ENCODE measurements around the gene EML5. TPM values are rescaled to one million over a fixed set of nuclear protein-coding genes. Genes with fewer than 3 reads are reported as not detected.
"Not testable (repeated sequence)": the region's sequence is repeated elsewhere in the genome, so short reads cannot be mapped to it uniquely, and the experiment has no call there.

EML5 gene
- total RNA-seq, 1 donor from 2014 or later = 0.36 TPM

- Histone ChIP-seq H3K27ac (replicated peaks) (no peak overlapping the region), H3K4me1 (peaks cover 17% of the 10 kb centered on the region), H3K9me3 (replicated peaks) (no peaks in the 10 kb centered on the region), H3K27me3 (ENCODE audit: low read depth) (peaks cover 22% of the 10 kb centered on the region), H3K36me3 (no peaks in the 10 kb centered on the region), H3K4me3 (no peak overlapping the region)
- intact Hi-C loops (cut with micrococcal nuclease) = no loop called here
- DNase-seq = no peak
- TF ChIP-seq, protein P1, sequence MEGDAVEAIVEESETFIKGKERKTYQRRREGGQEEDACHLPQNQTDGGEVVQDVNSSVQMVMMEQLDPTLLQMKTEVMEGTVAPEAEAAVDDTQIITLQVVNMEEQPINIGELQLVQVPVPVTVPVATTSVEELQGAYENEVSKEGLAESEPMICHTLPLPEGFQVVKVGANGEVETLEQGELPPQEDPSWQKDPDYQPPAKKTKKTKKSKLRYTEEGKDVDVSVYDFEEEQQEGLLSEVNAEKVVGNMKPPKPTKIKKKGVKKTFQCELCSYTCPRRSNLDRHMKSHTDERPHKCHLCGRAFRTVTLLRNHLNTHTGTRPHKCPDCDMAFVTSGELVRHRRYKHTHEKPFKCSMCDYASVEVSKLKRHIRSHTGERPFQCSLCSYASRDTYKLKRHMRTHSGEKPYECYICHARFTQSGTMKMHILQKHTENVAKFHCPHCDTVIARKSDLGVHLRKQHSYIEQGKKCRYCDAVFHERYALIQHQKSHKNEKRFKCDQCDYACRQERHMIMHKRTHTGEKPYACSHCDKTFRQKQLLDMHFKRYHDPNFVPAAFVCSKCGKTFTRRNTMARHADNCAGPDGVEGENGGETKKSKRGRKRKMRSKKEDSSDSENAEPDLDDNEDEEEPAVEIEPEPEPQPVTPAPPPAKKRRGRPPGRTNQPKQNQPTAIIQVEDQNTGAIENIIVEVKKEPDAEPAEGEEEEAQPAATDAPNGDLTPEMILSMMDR (IDR thresholded peaks at IDR 0.05; ENCODE audit: borderline replicate concordance) = no peak
Measured at GRCh38 chr14:88821888-88822287, 29.1 kb upstream of the EML5 start.

- TF ChIP-seq, protein P1 (IDR thresholded peaks at IDR 0.05; ENCODE audit: borderline replicate concordance) = no peak
- H3K27ac ChIP-seq (replicated peaks) = no peak overlapping the region
- peaks cover 17% of the 10 kb centered on the region for H3K4me1 ChIP-seq
- H3K36me3 ChIP-seq = no peaks in the 10 kb centered on the region
- peaks cover 27% of the 10 kb centered on the region for H3K27me3 ChIP-seq (ENCODE audit: low read depth)
- H3K4me3 ChIP-seq = no peak overlapping the region
- DNase-seq = no peak
- intact Hi-C loops (cut with micrococcal nuclease) = no loop called here
- no peaks in the 10 kb centered on the region for H3K9me3 ChIP-seq (replicated peaks)
Measured at GRCh38 chr14:88821378-88821777, 28.6 kb upstream of the EML5 start.

- DNase-seq; intact Hi-C loops (cut with micrococcal nuclease); H3K9me3 ChIP-seq (replicated peaks); H3K4me3 ChIP-seq; H3K4me1 ChIP-seq; H3K27ac ChIP-seq (replicated peaks); H3K36me3 ChIP-seq: not testable (repeated sequence)
- H3K27me3 ChIP-seq (ENCODE audit: low read depth) = peaks cover 32% of the 10 kb centered on the region
Measured at GRCh38 chr14:88819674-88820073, 26.9 kb upstream of the EML5 start.

GRCh38 chr14:88818018-88818417 lies 25.3 kb upstream of the EML5 start:
- TF ChIP-seq, protein P1 (IDR thresholded peaks at IDR 0.05; ENCODE audit: borderline replicate concordance) = no peak
- intact Hi-C loops (cut with micrococcal nuclease) = no loop called here
- no peaks in the 10 kb centered on the region for H3K4me1 ChIP-seq
- DNase-seq = no peak
- peaks cover 32% of the 10 kb centered on the region for H3K27me3 ChIP-seq (ENCODE audit: low read depth)
- H3K36me3 ChIP-seq = no peaks in the 10 kb centered on the region
- H3K4me3 ChIP-seq = no peak overlapping the region
- no peaks in the 10 kb centered on the region for H3K9me3 ChIP-seq (replicated peaks)
- H3K27ac ChIP-seq (replicated peaks) = no peak overlapping the region

GRCh38 chr14:88815980-88816379 lies 23.2 kb upstream of the EML5 start:
- H3K36me3 ChIP-seq = no peaks in the 10 kb centered on the region
- no peaks in the 10 kb centered on the region for H3K9me3 ChIP-seq (replicated peaks)
- H3K27me3 ChIP-seq (ENCODE audit: low read depth) = peaks cover 32% of the 10 kb centered on the region
- intact Hi-C loops (cut with micrococcal nuclease) = no loop called here
- H3K4me3 ChIP-seq = no peak overlapping the region
- DNase-seq = no peak
- no peaks in the 10 kb centered on the region for H3K4me1 ChIP-seq
- H3K27ac ChIP-seq (replicated peaks) = no peak overlapping the region
- TF ChIP-seq, protein P1 (IDR thresholded peaks at IDR 0.05; ENCODE audit: borderline replicate concordance) = no peak

DNA sequence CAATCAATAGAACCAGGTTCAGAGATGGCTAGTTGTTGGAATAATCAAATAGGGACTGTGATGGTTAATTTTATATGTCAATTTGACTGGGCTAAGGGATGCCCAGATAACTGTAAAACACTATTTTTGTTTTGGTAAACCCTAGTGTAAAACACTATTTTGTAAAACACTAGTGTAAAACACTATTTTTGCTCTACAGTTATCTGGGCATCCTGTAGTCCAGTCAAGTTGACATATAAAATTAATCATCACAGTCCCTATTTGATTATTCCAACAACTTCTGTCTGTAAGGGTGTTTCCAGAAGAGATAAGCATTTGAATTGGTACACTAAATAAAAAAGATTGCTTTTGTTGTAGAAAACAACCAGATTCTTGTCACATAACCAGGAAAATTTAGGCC lies 15.6 kb upstream of the EML5 start:
- peaks cover 22% of the 10 kb centered on the region for H3K27me3 ChIP-seq (ENCODE audit: low read depth)
- intact Hi-C loops (cut with micrococcal nuclease) = no loop called here
- DNase-seq = no peak

More for the DNA sequence above, 15.6 kb upstream of the EML5 start:
- Histone ChIP-seq H3K36me3 (no peaks in the 10 kb centered on the region), H3K4me1 (no peaks in the 10 kb centered on the region), H3K9me3 (replicated peaks) (peaks cover 19% of the 10 kb centered on the region), H3K4me3 (no peak overlapping the region), H3K27ac (replicated peaks) (no peak overlapping the region)
- TF ChIP-seq, protein P1 (IDR thresholded peaks at IDR 0.05; ENCODE audit: borderline replicate concordance) = no peak
